Suprapubic skin (tissue), 3 donors: ENCODE results near the gene TPM4.

ENCODE experiments used
- POLR2AphosphoS5 ChIP-seq, 3 donors: sonication (generic); formaldehyde crosslinking; IDR thresholded peaks; one replicate each; pipeline ENCODE4 v1.6.1; 2017; ENCODE audit warnings: antibody characterized with exemption in 3 of 3
- TF ChIP-seq, protein P1 (sequence below), 2 donors: fragments of 200-600 bp in 1 of 2; fragments of 450-650 bp in 1 of 2; sonication (generic) in 1 of 2; IDR thresholded peaks; one replicate each; pipeline ENCODE4 v1.5.1; 2016 to 2019; ENCODE audit warnings: antibody characterized with exemption in 2 of 2, mild to moderate bottlenecking in 1 of 2, moderate library complexity in 1 of 2

DNA sequence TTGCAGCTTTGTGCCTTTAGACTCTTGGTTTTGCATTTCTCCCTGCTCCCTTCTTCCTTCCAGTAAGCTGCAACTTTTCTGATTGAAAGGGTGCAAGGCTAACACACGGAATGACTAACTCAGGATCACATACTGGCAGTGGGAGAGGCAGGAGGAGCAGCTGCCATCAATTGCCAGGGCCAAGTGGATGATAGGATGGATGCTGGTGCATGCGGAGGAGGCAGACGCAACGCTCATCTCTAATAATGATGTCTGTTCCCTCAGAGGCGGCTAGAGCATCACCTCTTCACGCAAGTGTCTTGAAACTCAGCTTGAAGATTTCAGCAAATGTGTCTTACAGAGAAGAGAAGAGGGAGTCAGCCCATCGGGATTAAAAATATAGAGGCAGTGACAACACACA is 49.5 kb upstream of the TPM4 start:
- no peak for TF ChIP-seq POLR2AphosphoS5 (IDR thresholded peaks at IDR 0.05)
- TF ChIP-seq, protein P1, sequence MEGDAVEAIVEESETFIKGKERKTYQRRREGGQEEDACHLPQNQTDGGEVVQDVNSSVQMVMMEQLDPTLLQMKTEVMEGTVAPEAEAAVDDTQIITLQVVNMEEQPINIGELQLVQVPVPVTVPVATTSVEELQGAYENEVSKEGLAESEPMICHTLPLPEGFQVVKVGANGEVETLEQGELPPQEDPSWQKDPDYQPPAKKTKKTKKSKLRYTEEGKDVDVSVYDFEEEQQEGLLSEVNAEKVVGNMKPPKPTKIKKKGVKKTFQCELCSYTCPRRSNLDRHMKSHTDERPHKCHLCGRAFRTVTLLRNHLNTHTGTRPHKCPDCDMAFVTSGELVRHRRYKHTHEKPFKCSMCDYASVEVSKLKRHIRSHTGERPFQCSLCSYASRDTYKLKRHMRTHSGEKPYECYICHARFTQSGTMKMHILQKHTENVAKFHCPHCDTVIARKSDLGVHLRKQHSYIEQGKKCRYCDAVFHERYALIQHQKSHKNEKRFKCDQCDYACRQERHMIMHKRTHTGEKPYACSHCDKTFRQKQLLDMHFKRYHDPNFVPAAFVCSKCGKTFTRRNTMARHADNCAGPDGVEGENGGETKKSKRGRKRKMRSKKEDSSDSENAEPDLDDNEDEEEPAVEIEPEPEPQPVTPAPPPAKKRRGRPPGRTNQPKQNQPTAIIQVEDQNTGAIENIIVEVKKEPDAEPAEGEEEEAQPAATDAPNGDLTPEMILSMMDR (IDR thresholded peaks at IDR 0.05): no peak
